IMR-90 (cell line): ENCODE results near the gene BEX5. TPM values are rescaled to one million over a fixed set of nuclear protein-coding genes. Genes with fewer than 3 reads are reported as not detected.
A peak's percentile ranks its signal among the peaks of the same experiment; 100 is the strongest.

Experiments
- ATAC-seq: fragments of 200-7000 bp; cut with Tn5 transposase; 2 replicates; pipeline ENCODE4 v1.9.1; 2020; ENCODE audit warnings: low read depth, mild to moderate bottlenecking, moderate library complexity
- BruUV-seq: library from RNA; stranded (reverse); fragments of 400-500 nt; replicated peaks from 2 replicates; lab custom pipeline; 2021; lab: Mats Ljungman, UMichigan
- CTCF ChIA-PET: fragments of 300-600 bp; formaldehyde crosslinking; extraction: SDS; loops from one replicate; lab custom pipeline; 2021; ENCODE audit warnings: antibody characterized with exemption; lab: Yijun Ruan, JAX
- POLR2A ChIA-PET: fragments of 300-600 bp; sonication (Branson Sonifier 250); formaldehyde crosslinking; loops from one replicate; lab custom pipeline; 2022; ENCODE audit warnings: antibody characterized with exemption; ENCODE audit not compliant: unreplicated experiment; lab: Charles Lee
- DNase-seq: peaks from one replicate; pipeline ENCODE4 v3.0.0; 2013
- H2AFZ ChIP-seq: replicated peaks from 2 replicates; pipeline ENCODE3; 2013; ENCODE audit warnings: low read length, mild to moderate bottlenecking; ENCODE audit not compliant: poor library complexity
- H2AK5ac ChIP-seq: 2 replicates; pipeline ENCODE4 v1.6.1; 2013; ENCODE audit warnings: low read depth, low read length, inconsistent platforms
- H2AK9ac ChIP-seq: replicated peaks from 2 replicates; pipeline ENCODE3; 2013; ENCODE audit warnings: mild to moderate bottlenecking, low read depth, low read length, moderate library complexity; ENCODE audit not compliant: poor library complexity
- H2BK120ac ChIP-seq: 2 replicates; pipeline ENCODE4 v1.6.1; 2013; ENCODE audit warnings: low read depth, low read length, inconsistent platforms
- H2BK15ac ChIP-seq: 3 replicates; pipeline ENCODE4 v1.6.1; 2013; ENCODE audit warnings: low read depth, low read length, inconsistent platforms
- H2BK20ac ChIP-seq: 2 replicates; pipeline ENCODE4 v1.6.1; 2013; ENCODE audit warnings: low read depth, mild to moderate bottlenecking, inconsistent platforms, low read length, moderate library complexity
- H2BK5ac ChIP-seq: 2 replicates; pipeline ENCODE4 v1.6.1; 2013; ENCODE audit warnings: mild to moderate bottlenecking, low read depth, low read length, inconsistent platforms; ENCODE audit not compliant: poor library complexity, severe bottlenecking
- H3K14ac ChIP-seq: replicated peaks from 2 replicates; pipeline ENCODE4 v1.6.1; 2013; ENCODE audit warnings: low read depth, low read length, inconsistent platforms
- H3K18ac ChIP-seq: 2 replicates; pipeline ENCODE4 v1.6.1; 2013; ENCODE audit warnings: low read depth, low read length, control low read depth
- H3K23ac ChIP-seq: 2 replicates; pipeline ENCODE4 v1.6.1; 2013; ENCODE audit warnings: low read depth, low read length, inconsistent platforms
- H3K27ac ChIP-seq: 2 replicates; pipeline ENCODE4 v1.5.1; 2013; ENCODE audit warnings: mild to moderate bottlenecking, control low read depth, low read length; ENCODE audit not compliant: insufficient read depth
- H3K27me3 ChIP-seq: 2 replicates; pipeline ENCODE4 v1.6.1; 2013; ENCODE audit warnings: low read length; ENCODE audit not compliant: control insufficient read depth, insufficient read depth
- H3K36me3 ChIP-seq: 2 replicates; pipeline ENCODE4 v1.6.1; 2013; ENCODE audit warnings: low read length, mixed read lengths; ENCODE audit not compliant: control insufficient read depth, insufficient read depth
- H3K4ac ChIP-seq: 2 replicates; pipeline ENCODE4 v1.6.1; 2013; ENCODE audit warnings: low read depth, low read length, inconsistent platforms
- H3K4me1 ChIP-seq: 2 replicates; pipeline ENCODE4 v1.6.1; 2013; ENCODE audit warnings: low read length, mixed read lengths; ENCODE audit not compliant: control insufficient read depth, insufficient read depth
- H3K4me2 ChIP-seq: 2 replicates; pipeline ENCODE4 v1.6.1; 2013; ENCODE audit warnings: low read depth, mild to moderate bottlenecking, control low read depth, low read length, moderate library complexity
- H3K4me3 ChIP-seq: 2 replicates; pipeline ENCODE4 v1.5.1; 2013; ENCODE audit warnings: low read depth, mild to moderate bottlenecking, control low read depth, low read length, moderate library complexity; ENCODE audit not compliant: insufficient read depth
- H3K56ac ChIP-seq: 2 replicates; pipeline ENCODE4 v1.6.1; 2013; ENCODE audit warnings: low read length, inconsistent platforms; ENCODE audit not compliant: insufficient read depth; ENCODE audit errors: extremely low read depth
- H3K79me1 ChIP-seq, 2 experiments: 2 replicates each; pipeline ENCODE4 v1.6.1; 2013; ENCODE audit warnings: low read length in 2 of 2, inconsistent platforms in 1 of 2, low read depth in 1 of 2
- H3K9ac ChIP-seq: 2 replicates; pipeline ENCODE4 v1.6.1; 2013; ENCODE audit warnings: low read depth, low read length, control low read depth
- H3K9me1 ChIP-seq: 2 replicates; pipeline ENCODE4 v1.6.1; 2013; ENCODE audit warnings: low read length, inconsistent platforms; ENCODE audit not compliant: insufficient read depth
- H3K9me3 ChIP-seq: 2 replicates; pipeline ENCODE4 v1.6.1; 2013; ENCODE audit warnings: low read length; ENCODE audit not compliant: control insufficient read depth, insufficient read depth
- H4K20me1 ChIP-seq: 2 replicates; pipeline ENCODE4 v1.6.1; 2013; ENCODE audit warnings: low read length, inconsistent platforms; ENCODE audit not compliant: insufficient read depth
- H4K5ac ChIP-seq: 2 replicates; pipeline ENCODE4 v1.6.1; 2013; ENCODE audit warnings: mild to moderate bottlenecking, low read depth, low read length, control low read depth
- H4K8ac ChIP-seq, 2 experiments: 2 replicates each; pipeline ENCODE4 v1.6.1; 2013; ENCODE audit warnings: low read depth in 2 of 2, low read length in 2 of 2, control low read depth in 1 of 2, inconsistent platforms in 1 of 2
- H4K91ac ChIP-seq: 2 replicates; pipeline ENCODE4 v1.6.1; 2013; ENCODE audit warnings: low read depth, low read length, inconsistent platforms; ENCODE audit not compliant: insufficient read depth
- CHD1 ChIP-seq: IDR thresholded peaks from 2 replicates; pipeline ENCODE4 v1.6.1; 2012; ENCODE audit warnings: low read depth, low read length, improper control_type of control experiment
- FOS ChIP-seq: fragments of 150-350 bp; IDR thresholded peaks from 2 replicates; pipeline ENCODE4 v1.6.1; 2016; ENCODE audit warnings: low read depth, low read length
- MAFK ChIP-seq: IDR thresholded peaks from 2 replicates; pipeline ENCODE4 v1.6.1; 2012; ENCODE audit warnings: low read depth, low read length, improper control_type of control experiment
- WGBS, 2 experiments: methylation state at CpG; one replicate each; pipeline versions ENCODE4 v1.1.5 to v1.1.7; 2013; ENCODE audit warnings: missing lambda C conversion rate in 2 of 2; ENCODE audit not compliant: insufficient read length in 1 of 2; ENCODE audit errors: extremely low coverage in 2 of 2; 5-methylcytosine and 5-hydroxymethylcytosine counted together
- dilution Hi-C: fragments of 300-500 bp; cut with HindIII; formaldehyde crosslinking; loops from one replicate; pipeline ENCODE4 v1.14.3; 2018; ENCODE audit warnings: low sequenced_read_pairs; ENCODE audit not compliant: unreplicated experiment
- in situ Hi-C: fragments of 300-500 bp; cut with MboI; formaldehyde crosslinking; loops from 3 replicates; pipeline ENCODE4 v1.14.3; 2019; ENCODE audit warnings: low sequenced_read_pairs, inconsistent platforms, mixed read lengths
- intact Hi-C: fragments of 100-400 bp; cut with micrococcal nuclease; formaldehyde crosslinking; loops from 2 replicates; pipeline ENCODE4 v1.10.0; 2022
- polyA plus RNA-seq, 3 experiments: library from polyadenylated mRNA; depleted of rRNA; stranded (reverse); fragments of >200 nt; gene quantifications; 2 replicates each; pipeline ENCODE4 v1.2.3, GENCODE V29; 2012; ENCODE audit warnings: low replicate concordance in 1 of 3
- total RNA-seq: library from RNA; depleted of rRNA; stranded (reverse); fragments of >200 nt; gene quantifications from 2 replicates; pipeline ENCODE4 v1.2.3, GENCODE V29; 2012

The BEX5 gene
- total and polyA plus RNA-seq, 2 of the 4 experiments (the other 2 are of a cell fraction) = not detected

- intact Hi-C loops = no loop called here
- no peak overlapping the region for H4K91ac ChIP-seq
- TF ChIP-seq FOS = no peak
- TF ChIP-seq CHD1 = no peak
- peak; percentile 88 for TF ChIP-seq MAFK
- H4K20me1 ChIP-seq = no peaks in the 10 kb centered on the region
- DNase-seq (no peak), ATAC-seq (no peak)
- H3K14ac ChIP-seq = no peak overlapping the region
- no peak overlapping the region for H4K8ac ChIP-seq
- no TSS peak for BruUV-seq
- H2BK20ac ChIP-seq = no peak overlapping the region
- H3K9me3 ChIP-seq = peaks cover 3% of the 10 kb centered on the region; the same call in 1 of the 2 replicates
- H4K5ac ChIP-seq = no peak overlapping the region
- no peaks in the 10 kb centered on the region for H3K4me1 ChIP-seq
- no peak overlapping the region for H2AFZ ChIP-seq
- H3K4me3 ChIP-seq = no peak overlapping the region
- no peak overlapping the region for H3K9ac ChIP-seq
- no peaks in the 10 kb centered on the region for H3K36me3 ChIP-seq
- no CpG with 5 or more reads among the region's 7 CpGs for WGBS, 2 experiments
- CTCF ChIA-PET = no interaction called here
- H3K27ac ChIP-seq = no peak overlapping the region
- no peak overlapping the region for H3K4me2 ChIP-seq
- H2BK5ac ChIP-seq = no peak overlapping the region
- no peak overlapping the region for H3K4ac ChIP-seq
- H3K9me1 ChIP-seq = no peaks in the 10 kb centered on the region
- no peak overlapping the region for H3K18ac ChIP-seq
- dilution Hi-C loops = no loop called here
- H2BK15ac ChIP-seq = no peak overlapping the region
- H3K79me1 ChIP-seq = no peaks in the 10 kb centered on the region
- no peaks in the 10 kb centered on the region for H3K27me3 ChIP-seq
- no peak overlapping the region for H2AK9ac ChIP-seq
- in situ Hi-C loops = no loop called here
- no peak overlapping the region for H2BK120ac ChIP-seq
- no peak overlapping the region for H2AK5ac ChIP-seq
- no peak overlapping the region for H3K23ac ChIP-seq
- POLR2A ChIA-PET = no interaction called here
- no peak overlapping the region for H3K56ac ChIP-seq
Measured at GRCh38 chrX:102185967-102186720, 30.4 kb upstream of the BEX5 start.
